ENCODE results near the gene PRPF6.

GRCh38 chr20:64011366-64011779, 30.4 kb downstream of the PRPF6 start:
- TF ChIP-seq CTCF (conservative IDR thresholded peaks at IDR 0.05 in 1 of 2, IDR thresholded peaks at IDR 0.05 in 1 of 2; ENCODE audit: extremely low read depth in 1 of 2, insufficient read depth in 1 of 2, low read depth in 1 of 2, low read length in 2 of 2) (no peak), EZH2 (IDR thresholded peaks at IDR 0.05; ENCODE audit: borderline replicate concordance, low read length) (no peak)

Data from mammary epithelial cell (primary cell).